PC-9 (cell line): ENCODE data around the gene CIITA. TPM values are rescaled to one million over a fixed set of nuclear protein-coding genes. Genes with fewer than 3 reads are reported as not detected.

Source experiments
- BruUV-seq: library from RNA; stranded (reverse); fragments of 400-500 nt; replicated peaks from 2 replicates; lab custom pipeline; 2021; lab: Mats Ljungman, UMichigan
- CTCF ChIA-PET: fragments of 300-600 bp; sonication (Branson Sonifier 250); formaldehyde crosslinking; loops from one replicate; lab custom pipeline; 2022; ENCODE audit warnings: antibody characterized with exemption; lab: Charles Lee
- POLR2A ChIA-PET: fragments of 300-600 bp; sonication (Branson Sonifier 250); formaldehyde crosslinking; loops from one replicate; lab custom pipeline; 2022; ENCODE audit warnings: antibody characterized with exemption; ENCODE audit not compliant: unreplicated experiment; lab: Charles Lee
- DNase-seq, 2 experiments: peaks; one replicate each; pipeline versions ENCODE4 v3.0.0 to v3.0.0-alpha.2; 2015 to 2022; ENCODE audit warnings: mixed read lengths in 1 of 2
- H2AFZ ChIP-seq: fragments of 200-600 bp; sonication (generic); 2 replicates; pipeline ENCODE4 v1.8.1; 2017; ENCODE audit warnings: antibody characterized with exemption
- H3F3A ChIP-seq: fragments of 200-600 bp; sonication (generic); 2 replicates; pipeline ENCODE4 v1.8.1; 2017; ENCODE audit warnings: antibody characterized with exemption, mild to moderate bottlenecking, low read depth; ENCODE audit not compliant: insufficient read depth
- H3K27ac ChIP-seq: fragments of 200-600 bp; sonication (generic); 2 replicates; pipeline ENCODE4 v1.6.1; 2016; ENCODE audit warnings: mixed run types
- H3K27me3 ChIP-seq: fragments of 200-600 bp; sonication (generic); 2 replicates; pipeline ENCODE4 v1.6.1; 2016; ENCODE audit warnings: low read depth, mixed run types; ENCODE audit not compliant: insufficient read depth
- H3K36me3 ChIP-seq: fragments of 200-600 bp; sonication (generic); 2 replicates; pipeline ENCODE4 v1.6.1; 2016; ENCODE audit warnings: low read depth, mixed run types
- H3K4me1 ChIP-seq: fragments of 200-600 bp; sonication (generic); replicated peaks from 2 replicates; pipeline ENCODE4 v1.6.1; 2016; ENCODE audit warnings: mixed run types; ENCODE audit not compliant: insufficient read depth
- H3K4me2 ChIP-seq: fragments of 200-600 bp; sonication (generic); 2 replicates; pipeline ENCODE4 v1.6.1; 2017; ENCODE audit warnings: mixed run types
- H3K4me3 ChIP-seq: fragments of 200-600 bp; sonication (generic); 2 replicates; pipeline ENCODE4 v1.6.1; 2016; ENCODE audit warnings: mixed run types
- H3K79me2 ChIP-seq: fragments of 200-600 bp; sonication (generic); 2 replicates; pipeline ENCODE4 v1.6.1; 2017; ENCODE audit warnings: low read depth, mixed run types
- H3K9me2 ChIP-seq: fragments of 200-600 bp; sonication (generic); 2 replicates; pipeline ENCODE4 v1.8.1; 2017; ENCODE audit warnings: mild to moderate bottlenecking; ENCODE audit not compliant: insufficient read depth
- H3K9me3 ChIP-seq: fragments of 200-600 bp; sonication (generic); 2 replicates; pipeline ENCODE4 v1.8.1; 2016; ENCODE audit warnings: low read depth; ENCODE audit not compliant: insufficient read depth
- H4K20me1 ChIP-seq: fragments of 200-600 bp; sonication (generic); 2 replicates; pipeline ENCODE4 v1.8.1; 2017; ENCODE audit not compliant: insufficient read depth
- CTCF ChIP-seq: fragments of 200-600 bp; sonication (generic); conservative IDR thresholded peaks from 2 replicates; pipeline ENCODE4 v1.6.1; 2017; ENCODE audit warnings: mixed run types, antibody characterized with exemption, mild to moderate bottlenecking, moderate library complexity
- EZH2 ChIP-seq: fragments of 200-600 bp; sonication (generic); IDR thresholded peaks from 2 replicates; pipeline ENCODE4 v1.8.0; 2017; ENCODE audit warnings: antibody characterized with exemption, low read depth
- intact Hi-C: fragments of 100-400 bp; cut with micrococcal nuclease; formaldehyde crosslinking; loops from one replicate; pipeline ENCODE4 v1.10.0; 2022; ENCODE audit not compliant: unreplicated experiment
- total RNA-seq: library from RNA; stranded (reverse); gene quantifications from 2 replicates; pipeline ENCODE4 v1.2.3, GENCODE V29; 2021

CIITA gene
- total RNA-seq, 1 experiment from 2014 or later: 1.7 TPM

GRCh38 chr16:10984509-10984908 lies 107.5 kb downstream of the CIITA start:
- no peak overlapping the region for H2AFZ ChIP-seq
- H3F3A ChIP-seq: peaks cover 19% of the 10 kb centered on the region; the same call in 1 of the 2 replicates
- no TSS peak for BruUV-seq
- H3K27ac ChIP-seq: peak overlapping the region; percentile 26
- no peaks in the 10 kb centered on the region for H3K79me2 ChIP-seq
- H3K27me3 ChIP-seq: no peaks in the 10 kb centered on the region
- H3K4me1 ChIP-seq: peaks cover 35% of the 10 kb centered on the region
- H4K20me1 ChIP-seq: no peaks in the 10 kb centered on the region
- TF ChIP-seq EZH2 (no peak), CTCF (no peak)
- peak overlapping the region; percentile 35 for H3K4me2 ChIP-seq
- no peaks in the 10 kb centered on the region for H3K9me2 ChIP-seq
- no peaks in the 10 kb centered on the region for H3K9me3 ChIP-seq
- intact Hi-C loops: loop anchor here (1.0 kb wide), 2 partner anchors 8 to 272 kb away; partner anchors contain the start of gene SOCS1
- POLR2A ChIA-PET: interaction anchor here (0.6 kb wide), 2 partner anchors 31 to 271 kb away, joined by 4 to 14 read pairs; no protein-coding TSS in a partner anchor
- no peaks in the 10 kb centered on the region for H3K36me3 ChIP-seq
- no peak for DNase-seq
- H3K4me3 ChIP-seq: no peak overlapping the region
- CTCF ChIA-PET: interaction anchor here (0.6 to 2.5 kb wide), 3 partner anchors 16 to 314 kb away, joined by 3 to 25 read pairs (median 4); partner anchors contain the start of gene SOCS1

Other genes with a start within 250 kb of the CIITA start
- 1.5 TPM in 1 of 2 replicates, not detected in the other for gene TEKT5, start 182.3 kb upstream of the CIITA start, total RNA-seq
- 21.0 and 28.9 TPM in 2 replicates for gene NUBP1, start 133.4 kb upstream of the CIITA start, total RNA-seq
- not detected in 2 replicates for gene TVP23A, start 58.4 kb upstream of the CIITA start, total RNA-seq
- gene DEXI, start 65.3 kb downstream of the CIITA start, total RNA-seq: 33.1 and 42.4 TPM in 2 replicates
- 34.9 and 45.0 TPM in 2 replicates for gene CLEC16A, start 67.4 kb downstream of the CIITA start, total RNA-seq